GM10266 (cell line): ENCODE measurements around the gene METAP1D.
A peak's percentile ranks its signal among the peaks of the same experiment; 100 is the strongest.

Experiments
- DNase-seq: peaks from one replicate; pipeline ENCODE4 v3.0.0; 2012; ENCODE audit errors: extremely low spot score
- CTCF ChIP-seq: IDR thresholded peaks from 2 replicates; pipeline ENCODE4 v1.5.1; 2012; ENCODE audit warnings: mild to moderate bottlenecking, low read depth; ENCODE audit not compliant: control insufficient read depth, insufficient read depth; ENCODE audit errors: missing control alignments

METAP1D gene

GRCh38 chr2:172085460-172086159 lies 85.9 kb downstream of the METAP1D start, which contains the start of gene DLX1:
Gene DLX1 (plus strand): TSS chr2:172085507. CDS start chr2:172085678, 171 bp downstream.
- peak; percentile 14 for DNase-seq
- no peak for TF ChIP-seq CTCF

GRCh38 chr2:172086241-172087206 lies 86.8 kb downstream of the METAP1D start:
- peak; percentile 62 for DNase-seq
- TF ChIP-seq CTCF: peak; percentile 7

- no peak for TF ChIP-seq CTCF
- no peak for DNase-seq
These were observed 87.5 kb downstream of the METAP1D start for GRCh38 chr2:172087207-172087779.

GRCh38 chr2:172087780-172088244 lies 88.1 kb downstream of the METAP1D start:
- DNase-seq: peak; percentile 31
- no peak for TF ChIP-seq CTCF

- peak; percentile 22 for DNase-seq
These were observed 88.7 kb downstream of the METAP1D start for GRCh38 chr2:172088245-172089004.

More at GRCh38 chr2:172088245-172089004, 88.7 kb downstream of the METAP1D start:
- TF ChIP-seq CTCF: no peak
